Measurements from ENCODE around the gene TMEM225B.

DNA sequence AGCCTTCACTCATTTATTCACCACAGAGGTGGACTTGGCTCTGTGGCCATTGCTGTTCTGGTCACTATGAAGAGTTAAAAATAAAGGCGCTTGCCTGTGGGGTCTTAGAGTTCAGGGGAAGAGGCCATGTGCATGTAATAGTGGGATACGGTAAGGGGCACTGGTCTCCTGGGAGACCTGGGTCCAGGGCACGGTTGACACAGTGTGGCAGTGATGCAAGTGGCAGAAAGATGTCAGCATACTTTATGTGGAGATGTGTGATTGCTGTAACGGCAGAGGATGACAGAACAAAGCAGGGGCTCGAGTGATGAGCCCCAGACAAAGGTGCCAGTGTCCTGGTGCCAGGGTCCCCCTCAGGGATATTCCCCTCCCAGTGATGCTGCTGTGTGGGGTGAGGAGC, 27.3 kb downstream of the TMEM225B start:
- TF ChIP-seq, protein P1, sequence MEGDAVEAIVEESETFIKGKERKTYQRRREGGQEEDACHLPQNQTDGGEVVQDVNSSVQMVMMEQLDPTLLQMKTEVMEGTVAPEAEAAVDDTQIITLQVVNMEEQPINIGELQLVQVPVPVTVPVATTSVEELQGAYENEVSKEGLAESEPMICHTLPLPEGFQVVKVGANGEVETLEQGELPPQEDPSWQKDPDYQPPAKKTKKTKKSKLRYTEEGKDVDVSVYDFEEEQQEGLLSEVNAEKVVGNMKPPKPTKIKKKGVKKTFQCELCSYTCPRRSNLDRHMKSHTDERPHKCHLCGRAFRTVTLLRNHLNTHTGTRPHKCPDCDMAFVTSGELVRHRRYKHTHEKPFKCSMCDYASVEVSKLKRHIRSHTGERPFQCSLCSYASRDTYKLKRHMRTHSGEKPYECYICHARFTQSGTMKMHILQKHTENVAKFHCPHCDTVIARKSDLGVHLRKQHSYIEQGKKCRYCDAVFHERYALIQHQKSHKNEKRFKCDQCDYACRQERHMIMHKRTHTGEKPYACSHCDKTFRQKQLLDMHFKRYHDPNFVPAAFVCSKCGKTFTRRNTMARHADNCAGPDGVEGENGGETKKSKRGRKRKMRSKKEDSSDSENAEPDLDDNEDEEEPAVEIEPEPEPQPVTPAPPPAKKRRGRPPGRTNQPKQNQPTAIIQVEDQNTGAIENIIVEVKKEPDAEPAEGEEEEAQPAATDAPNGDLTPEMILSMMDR (IDR thresholded peaks at IDR 0.05; ENCODE audit: low read depth, low read length, poor library complexity, severe bottlenecking): no peak
- no peak for TF ChIP-seq EZH2phosphoT487 (IDR thresholded peaks at IDR 0.05; ENCODE audit: borderline replicate concordance, low read length)

All from DOHH2 (cell line).